ENCODE data around the gene DYNC1I1.

Gene DYNC1I1

GRCh38 chr7:96089511-96089910 is 317.2 kb downstream of the DYNC1I1 start:
- no peak for DNase-seq

- no peak for DNase-seq
Measured at GRCh38 chr7:96090756-96091155, 318.4 kb downstream of the DYNC1I1 start.

- no peak for DNase-seq
Measured at GRCh38 chr7:96093435-96093834, 321.1 kb downstream of the DYNC1I1 start.

- DNase-seq: no peak
Measured at GRCh38 chr7:96097835-96098234, 325.5 kb downstream of the DYNC1I1 start.

GRCh38 chr7:96100737-96101136 is 328.4 kb downstream of the DYNC1I1 start:
- DNase-seq: no peak

- no peak for DNase-seq
Measured at GRCh38 chr7:96102096-96102811, 329.9 kb downstream of the DYNC1I1 start.

- no peak for DNase-seq
Measured at GRCh38 chr7:96104984-96105383, 332.6 kb downstream of the DYNC1I1 start.

- no peak for DNase-seq
Measured at GRCh38 chr7:96111405-96111804, 339.1 kb downstream of the DYNC1I1 start.

- no peak for DNase-seq
Measured at GRCh38 chr7:96114190-96114589, 341.8 kb downstream of the DYNC1I1 start.

GRCh38 chr7:96116173-96116572 is 343.8 kb downstream of the DYNC1I1 start:
- no peak for DNase-seq

- no peak for DNase-seq
Measured at GRCh38 chr7:96118449-96119001, 346.2 kb downstream of the DYNC1I1 start.

GRCh38 chr7:96120445-96121225 is 348.3 kb downstream of the DYNC1I1 start:
- DNase-seq: no peak

- DNase-seq: no peak
Measured at GRCh38 chr7:96121752-96122151, 349.4 kb downstream of the DYNC1I1 start.

GRCh38 chr7:96122746-96123145 is 350.4 kb downstream of the DYNC1I1 start:
- DNase-seq: no peak

- no peak for DNase-seq
Measured at GRCh38 chr7:96126382-96126781, 354.0 kb downstream of the DYNC1I1 start.

GRCh38 chr7:96127746-96128145 is 355.4 kb downstream of the DYNC1I1 start:
- no peak for DNase-seq

- no peak for DNase-seq
Measured at GRCh38 chr7:96131525-96131924, 359.2 kb downstream of the DYNC1I1 start.

GRCh38 chr7:96135241-96135640 is 362.9 kb downstream of the DYNC1I1 start:
- no peak for DNase-seq

GRCh38 chr7:96136600-96137239 is 364.4 kb downstream of the DYNC1I1 start:
- no peak for DNase-seq

- DNase-seq: no peak
Measured at GRCh38 chr7:96143495-96144259, 371.3 kb downstream of the DYNC1I1 start.

- DNase-seq: no peak
Measured at GRCh38 chr7:96144260-96144526, 371.8 kb downstream of the DYNC1I1 start.
